HG03520 (cell line): Measurements from ENCODE around the gene FOXRED2.
"Not testable (repeated sequence)": the region's sequence is repeated elsewhere in the genome, so short reads cannot be mapped to it uniquely, and the experiment has no call there.

ENCODE experiments used
- ATAC-seq: cut with Tn5 transposase; IDR thresholded peaks from one replicate; pipeline ENCODE4 v1.9.1; 2021; ENCODE audit warnings: mild to moderate bottlenecking, moderate library complexity; ENCODE audit not compliant: unreplicated experiment

Gene FOXRED2

GRCh38 chr22:36519906-36520305 is 13.1 kb upstream of the FOXRED2 start:
- ATAC-seq, result not testable (repeated sequence)

GRCh38 chr22:36514766-36515165 is 7.9 kb upstream of the FOXRED2 start:
- ATAC-seq, result no peak

GRCh38 chr22:36512991-36513390 is 6.2 kb upstream of the FOXRED2 start:
- no peak for ATAC-seq

- no peak for ATAC-seq
Measured at GRCh38 chr22:36512333-36512732, 5.5 kb upstream of the FOXRED2 start.

- ATAC-seq, result no peak
Measured at GRCh38 chr22:36510966-36511881, 4.4 kb upstream of the FOXRED2 start.

GRCh38 chr22:36510384-36510783 is 3.5 kb upstream of the FOXRED2 start:
- no peak for ATAC-seq

GRCh38 chr22:36507518-36508010 is 724 bp upstream of the FOXRED2 start:
- no peak for ATAC-seq

- no peak for ATAC-seq
Measured at GRCh38 chr22:36505998-36506635, 723 bp downstream of the FOXRED2 start.

- ATAC-seq, result no peak
Measured at GRCh38 chr22:36497910-36498665, 8.8 kb downstream of the FOXRED2 start.

- no peak for ATAC-seq
Measured at GRCh38 chr22:36493690-36494110, 13.1 kb downstream of the FOXRED2 start.

GRCh38 chr22:36492109-36492508 is 14.7 kb downstream of the FOXRED2 start:
- ATAC-seq, result no peak

GRCh38 chr22:36491155-36491554 is 15.7 kb downstream of the FOXRED2 start:
- no peak for ATAC-seq

GRCh38 chr22:36486619-36487384 is 20.0 kb downstream of the FOXRED2 start:
- no peak for ATAC-seq

- ATAC-seq, result peak; percentile 83
Measured at GRCh38 chr22:36481393-36482168, 25.3 kb downstream of the FOXRED2 start, which contains the start of gene TXN2. TSS of gene TXN2 (minus strand) at chr22:36481640. CDS start at chr22:36480837, 803 bp downstream.

- ATAC-seq, result peak; percentile 6
Measured at GRCh38 chr22:36480941-36481392, 25.9 kb downstream of the FOXRED2 start.

- ATAC-seq, result no peak
Measured at GRCh38 chr22:36478966-36479365, 27.9 kb downstream of the FOXRED2 start.

- no peak for ATAC-seq
Measured at GRCh38 chr22:36475341-36475740, 31.5 kb downstream of the FOXRED2 start.

- no peak for ATAC-seq
Measured at GRCh38 chr22:36472689-36473088, 34.2 kb downstream of the FOXRED2 start.

- no peak for ATAC-seq
Measured at GRCh38 chr22:36471341-36471821, 35.5 kb downstream of the FOXRED2 start.
